ENCODE measurements around the gene NAP1L4. TPM values are rescaled to one million over a fixed set of nuclear protein-coding genes. Genes with fewer than 3 reads are reported as not detected.

The NAP1L4 gene
- polyA plus RNA-seq, 1 donor from 2014 or later: 199 TPM

DNA sequence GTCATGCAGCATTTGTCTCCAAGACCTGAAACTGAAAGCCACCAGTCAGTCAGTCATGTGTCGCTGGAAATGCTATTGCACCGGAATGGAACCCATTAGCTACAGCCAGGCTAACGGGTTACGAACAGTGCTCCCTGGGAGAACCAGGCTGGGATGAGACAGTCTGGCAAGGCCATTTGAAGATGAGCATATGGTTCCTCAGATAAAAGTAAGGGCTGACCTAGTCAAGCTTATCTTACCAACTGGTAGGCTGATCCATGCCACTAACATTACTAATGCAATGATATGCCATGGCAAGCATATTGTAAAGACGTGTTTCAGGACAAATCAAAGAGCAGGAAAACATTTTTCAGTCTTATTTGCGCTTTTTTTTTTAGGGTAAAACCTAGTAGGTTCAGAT is 28.4 kb downstream of the NAP1L4 start (continued):
- TF ChIP-seq EP300 (conservative IDR thresholded peaks at IDR 0.05; ENCODE audit: poor library complexity, severe bottlenecking): no peak
- TF ChIP-seq MXI1 (conservative IDR thresholded peaks at IDR 0.05; ENCODE audit: poor library complexity, severe bottlenecking): no peak

DNA sequence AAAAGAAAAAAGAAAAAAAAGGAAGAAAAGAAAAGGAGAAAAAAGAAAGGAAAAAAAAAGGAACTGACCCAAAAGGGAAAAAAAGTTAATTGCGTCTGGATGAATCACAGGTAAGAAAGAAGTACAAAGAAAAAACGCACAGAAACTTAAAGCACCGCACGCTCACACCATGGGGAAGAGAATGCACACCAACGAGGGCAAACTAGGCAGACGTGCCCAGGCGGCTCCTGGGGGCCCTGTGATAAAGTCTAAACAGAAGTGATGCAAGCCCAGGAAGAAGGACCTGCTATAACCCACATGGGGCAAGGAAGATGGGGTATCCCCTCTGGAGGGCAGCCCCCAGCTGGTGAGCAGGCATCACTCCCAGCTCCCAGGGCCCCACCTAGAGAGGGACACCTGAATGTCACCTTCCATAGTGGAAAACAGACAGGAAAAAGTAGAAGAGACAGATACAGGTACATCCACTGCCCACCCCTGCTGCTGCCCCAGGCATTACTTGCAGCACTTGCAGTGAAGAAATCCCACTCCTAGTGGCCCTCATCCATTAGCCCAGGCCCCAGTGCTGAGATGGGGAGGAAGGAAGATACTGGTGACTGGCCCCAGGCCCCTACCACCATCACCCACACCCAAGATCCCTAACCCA is 28.9 kb downstream of the NAP1L4 start:
- Histone ChIP-seq H3K27me3 (ENCODE audit: insufficient read depth, low read depth, low read length) (no peaks in the 10 kb centered on the region), H3K9me3 (ENCODE audit: low read length) (no peaks in the 10 kb centered on the region), H3K79me2 (replicated peaks; ENCODE audit: insufficient read depth, low read length) (peaks cover 16% of the 10 kb centered on the region), H3K27ac (ENCODE audit: low read length) (no peak overlapping the region), H3K36me3 (ENCODE audit: insufficient read depth, low read length) (peaks cover 13% of the 10 kb centered on the region), H3K9ac (ENCODE audit: low read length) (no peak overlapping the region), H3K9me2 (ENCODE audit: insufficient read depth, low read length) (no peaks in the 10 kb centered on the region), H4K20me1 (ENCODE audit: insufficient read depth) (no peaks in the 10 kb centered on the region), H3K4me3 (ENCODE audit: low read length) (no peak overlapping the region), H3F3A (ENCODE audit: insufficient read depth, low read length, poor library complexity, severe bottlenecking) (no peaks in the 10 kb centered on the region), H2AFZ (ENCODE audit: low read depth, low read length) (no peak overlapping the region), H3K4me2 (ENCODE audit: low read length) (no peak overlapping the region)
- TF ChIP-seq EP300 (conservative IDR thresholded peaks at IDR 0.05; ENCODE audit: poor library complexity, severe bottlenecking): no peak
- TF ChIP-seq, protein P1, sequence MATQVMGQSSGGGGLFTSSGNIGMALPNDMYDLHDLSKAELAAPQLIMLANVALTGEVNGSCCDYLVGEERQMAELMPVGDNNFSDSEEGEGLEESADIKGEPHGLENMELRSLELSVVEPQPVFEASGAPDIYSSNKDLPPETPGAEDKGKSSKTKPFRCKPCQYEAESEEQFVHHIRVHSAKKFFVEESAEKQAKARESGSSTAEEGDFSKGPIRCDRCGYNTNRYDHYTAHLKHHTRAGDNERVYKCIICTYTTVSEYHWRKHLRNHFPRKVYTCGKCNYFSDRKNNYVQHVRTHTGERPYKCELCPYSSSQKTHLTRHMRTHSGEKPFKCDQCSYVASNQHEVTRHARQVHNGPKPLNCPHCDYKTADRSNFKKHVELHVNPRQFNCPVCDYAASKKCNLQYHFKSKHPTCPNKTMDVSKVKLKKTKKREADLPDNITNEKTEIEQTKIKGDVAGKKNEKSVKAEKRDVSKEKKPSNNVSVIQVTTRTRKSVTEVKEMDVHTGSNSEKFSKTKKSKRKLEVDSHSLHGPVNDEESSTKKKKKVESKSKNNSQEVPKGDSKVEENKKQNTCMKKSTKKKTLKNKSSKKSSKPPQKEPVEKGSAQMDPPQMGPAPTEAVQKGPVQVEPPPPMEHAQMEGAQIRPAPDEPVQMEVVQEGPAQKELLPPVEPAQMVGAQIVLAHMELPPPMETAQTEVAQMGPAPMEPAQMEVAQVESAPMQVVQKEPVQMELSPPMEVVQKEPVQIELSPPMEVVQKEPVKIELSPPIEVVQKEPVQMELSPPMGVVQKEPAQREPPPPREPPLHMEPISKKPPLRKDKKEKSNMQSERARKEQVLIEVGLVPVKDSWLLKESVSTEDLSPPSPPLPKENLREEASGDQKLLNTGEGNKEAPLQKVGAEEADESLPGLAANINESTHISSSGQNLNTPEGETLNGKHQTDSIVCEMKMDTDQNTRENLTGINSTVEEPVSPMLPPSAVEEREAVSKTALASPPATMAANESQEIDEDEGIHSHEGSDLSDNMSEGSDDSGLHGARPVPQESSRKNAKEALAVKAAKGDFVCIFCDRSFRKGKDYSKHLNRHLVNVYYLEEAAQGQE (IDR thresholded peaks at IDR 0.05; ENCODE audit: borderline replicate concordance): no peak
- TF ChIP-seq TAF1 (IDR thresholded peaks at IDR 0.05; ENCODE audit: low read depth): no peak
- TF ChIP-seq RAD21 (conservative IDR thresholded peaks at IDR 0.05): no peak
- TF ChIP-seq, protein P2, sequence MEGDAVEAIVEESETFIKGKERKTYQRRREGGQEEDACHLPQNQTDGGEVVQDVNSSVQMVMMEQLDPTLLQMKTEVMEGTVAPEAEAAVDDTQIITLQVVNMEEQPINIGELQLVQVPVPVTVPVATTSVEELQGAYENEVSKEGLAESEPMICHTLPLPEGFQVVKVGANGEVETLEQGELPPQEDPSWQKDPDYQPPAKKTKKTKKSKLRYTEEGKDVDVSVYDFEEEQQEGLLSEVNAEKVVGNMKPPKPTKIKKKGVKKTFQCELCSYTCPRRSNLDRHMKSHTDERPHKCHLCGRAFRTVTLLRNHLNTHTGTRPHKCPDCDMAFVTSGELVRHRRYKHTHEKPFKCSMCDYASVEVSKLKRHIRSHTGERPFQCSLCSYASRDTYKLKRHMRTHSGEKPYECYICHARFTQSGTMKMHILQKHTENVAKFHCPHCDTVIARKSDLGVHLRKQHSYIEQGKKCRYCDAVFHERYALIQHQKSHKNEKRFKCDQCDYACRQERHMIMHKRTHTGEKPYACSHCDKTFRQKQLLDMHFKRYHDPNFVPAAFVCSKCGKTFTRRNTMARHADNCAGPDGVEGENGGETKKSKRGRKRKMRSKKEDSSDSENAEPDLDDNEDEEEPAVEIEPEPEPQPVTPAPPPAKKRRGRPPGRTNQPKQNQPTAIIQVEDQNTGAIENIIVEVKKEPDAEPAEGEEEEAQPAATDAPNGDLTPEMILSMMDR (IDR thresholded peaks at IDR 0.05; ENCODE audit: poor library complexity, severe bottlenecking): no peak
- TF ChIP-seq POLR2AphosphoS5 (IDR thresholded peaks at IDR 0.05): no peak
- TF ChIP-seq SMC3 (conservative IDR thresholded peaks at IDR 0.05; ENCODE audit: poor library complexity): no peak
- no peak for TF ChIP-seq EZH2 (IDR thresholded peaks at IDR 0.05; ENCODE audit: borderline replicate concordance, insufficient read depth, low read length, poor library complexity, severe bottlenecking)
- TF ChIP-seq MXI1 (conservative IDR thresholded peaks at IDR 0.05; ENCODE audit: poor library complexity, severe bottlenecking): no peak

DNA sequence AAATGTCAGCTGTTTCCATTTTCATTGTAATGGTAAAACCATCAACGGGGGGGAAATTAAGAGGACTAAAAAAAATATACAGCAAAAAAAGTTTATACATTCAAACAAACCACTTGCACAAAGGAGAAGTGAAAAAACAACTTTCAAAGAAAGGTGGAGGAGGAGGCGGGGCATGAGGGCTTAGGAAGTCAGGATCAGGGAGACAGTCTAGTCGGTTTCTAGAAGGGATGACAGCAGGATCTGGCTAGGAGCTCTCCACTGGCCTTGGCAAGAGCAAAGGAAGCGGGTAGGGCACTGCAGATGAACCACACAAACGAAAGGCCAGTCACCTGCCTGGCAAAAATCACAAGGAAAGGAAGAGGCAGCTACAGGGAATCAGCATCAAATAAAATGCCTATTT is 31.0 kb downstream of the NAP1L4 start:
- Histone ChIP-seq H2AFZ (ENCODE audit: low read depth, low read length) (no peak overlapping the region), H4K20me1 (ENCODE audit: insufficient read depth) (no peaks in the 10 kb centered on the region), H3K36me3 (ENCODE audit: insufficient read depth, low read length) (peaks cover 13% of the 10 kb centered on the region), H3K27ac (ENCODE audit: low read length) (no peak overlapping the region), H3K4me2 (ENCODE audit: low read length) (no peak overlapping the region), H3K4me3 (ENCODE audit: low read length) (no peak overlapping the region), H3K27me3 (ENCODE audit: insufficient read depth, low read depth, low read length) (no peaks in the 10 kb centered on the region), H3K9me2 (ENCODE audit: insufficient read depth, low read length) (no peaks in the 10 kb centered on the region), H3K9ac (ENCODE audit: low read length) (no peak overlapping the region), H3K79me2 (replicated peaks; ENCODE audit: insufficient read depth, low read length) (peaks cover 20% of the 10 kb centered on the region), H3F3A (ENCODE audit: insufficient read depth, low read length, poor library complexity, severe bottlenecking) (no peaks in the 10 kb centered on the region), H3K9me3 (ENCODE audit: low read length) (no peaks in the 10 kb centered on the region)
- TF ChIP-seq MXI1 (conservative IDR thresholded peaks at IDR 0.05; ENCODE audit: poor library complexity, severe bottlenecking) (no peak), EP300 (conservative IDR thresholded peaks at IDR 0.05; ENCODE audit: poor library complexity, severe bottlenecking) (no peak), RAD21 (conservative IDR thresholded peaks at IDR 0.05) (no peak), EZH2 (IDR thresholded peaks at IDR 0.05; ENCODE audit: borderline replicate concordance, insufficient read depth, low read length, poor library complexity, severe bottlenecking) (no peak), TAF1 (IDR thresholded peaks at IDR 0.05; ENCODE audit: low read depth) (no peak), SMC3 (conservative IDR thresholded peaks at IDR 0.05; ENCODE audit: poor library complexity) (no peak), POLR2AphosphoS5 (IDR thresholded peaks at IDR 0.05) (no peak)
- TF ChIP-seq, protein P2 (IDR thresholded peaks at IDR 0.05; ENCODE audit: poor library complexity, severe bottlenecking): no peak
- TF ChIP-seq, protein P1 (IDR thresholded peaks at IDR 0.05; ENCODE audit: borderline replicate concordance): no peak

All from neural cell (in vitro differentiated cells).